Measurements from ENCODE around the gene ABCC12. TPM values are rescaled to one million over a fixed set of nuclear protein-coding genes. Genes with fewer than 3 reads are reported as not detected.

Gene ABCC12
- total and polyA plus RNA-seq, 2 of the 4 experiments (the other 2 are of a cell fraction), result under 0.01 TPM; not detected in 1

GRCh38 chr16:48110982-48111381 lies 44.8 kb downstream of the ABCC12 start:
- Histone ChIP-seq H4K5ac (ENCODE audit: low read depth, low read length) (no peak overlapping the region), H3K14ac (replicated peaks; ENCODE audit: low read depth, low read length) (no peak overlapping the region), H4K8ac (ENCODE audit: low read depth in 2 of 2, low read length in 2 of 2) (no peak overlapping the region), H3K23ac (ENCODE audit: low read depth, low read length) (no peak overlapping the region), H3K4me2 (ENCODE audit: low read depth, low read length) (no peak overlapping the region), H3K9me1 (ENCODE audit: insufficient read depth, low read length) (no peaks in the 10 kb centered on the region; the same call in 1 of the 2 replicates), H3K27me3 (ENCODE audit: control insufficient read depth, insufficient read depth, low read length) (peaks cover 19% of the 10 kb centered on the region), H3K56ac (ENCODE audit: extremely low read depth, insufficient read depth, low read length) (no peak overlapping the region), H2BK120ac (ENCODE audit: low read depth, low read length) (no peak overlapping the region), H3K4ac (ENCODE audit: low read depth, low read length) (no peak overlapping the region), H4K91ac (ENCODE audit: insufficient read depth, low read depth, low read length) (no peak overlapping the region), H2BK5ac (ENCODE audit: low read depth, low read length, poor library complexity, severe bottlenecking) (no peak overlapping the region), H2AFZ (replicated peaks; ENCODE audit: low read length, poor library complexity) (no peak overlapping the region), H3K79me1 (ENCODE audit: low read depth in 1 of 2, low read length in 2 of 2) (no peaks in the 10 kb centered on the region), H3K18ac (ENCODE audit: low read depth, low read length) (no peak overlapping the region), H3K27ac (ENCODE audit: insufficient read depth, low read length) (no peak overlapping the region), H2BK15ac (ENCODE audit: low read depth, low read length) (no peak overlapping the region), H2AK5ac (ENCODE audit: low read depth, low read length) (no peak overlapping the region), H4K20me1 (ENCODE audit: insufficient read depth, low read length) (no peaks in the 10 kb centered on the region), H3K36me3 (ENCODE audit: control insufficient read depth, insufficient read depth, low read length) (no peaks in the 10 kb centered on the region), H3K4me1 (ENCODE audit: control insufficient read depth, insufficient read depth, low read length) (no peaks in the 10 kb centered on the region), H3K4me3 (ENCODE audit: insufficient read depth, low read depth, low read length) (no peak overlapping the region), H2BK20ac (ENCODE audit: low read depth, low read length) (no peak overlapping the region), H2AK9ac (replicated peaks; ENCODE audit: low read depth, low read length, poor library complexity) (no peak overlapping the region), H3K9me3 (ENCODE audit: control insufficient read depth, insufficient read depth, low read length) (no peaks in the 10 kb centered on the region), H3K9ac (ENCODE audit: low read depth, low read length) (no peak overlapping the region)
- no peak for TF ChIP-seq ELK1 (IDR thresholded peaks at IDR 0.05; ENCODE audit: borderline replicate concordance, low read depth, low read length)
- TF ChIP-seq MXI1 (IDR thresholded peaks at IDR 0.05; ENCODE audit: borderline replicate concordance, low read depth, low read length), result no peak
- no peak for TF ChIP-seq RFX5 (IDR thresholded peaks at IDR 0.05; ENCODE audit: low read depth, low read length)
- no peak for TF ChIP-seq CHD1 (IDR thresholded peaks at IDR 0.05; ENCODE audit: low read depth, low read length)
- TF ChIP-seq POLR2A (IDR thresholded peaks at IDR 0.05; ENCODE audit: low read depth, low read length), result no peak
- TF ChIP-seq MAFK (IDR thresholded peaks at IDR 0.05; ENCODE audit: low read depth, low read length), result no peak
- no peak for TF ChIP-seq RCOR1 (IDR thresholded peaks at IDR 0.05; ENCODE audit: insufficient replicate concordance, low read length)
- TF ChIP-seq CTCF (conservative IDR thresholded peaks at IDR 0.05; ENCODE audit: low read depth, low read length), result no peak
- TF ChIP-seq FOS (IDR thresholded peaks at IDR 0.05; ENCODE audit: low read depth, low read length), result no peak
- TF ChIP-seq MAZ (IDR thresholded peaks at IDR 0.05; ENCODE audit: borderline replicate concordance, low read depth, low read length), result no peak
- no peak for TF ChIP-seq USF2 (IDR thresholded peaks at IDR 0.05; ENCODE audit: low read depth, low read length)
- ATAC-seq (ENCODE audit: low read depth), result no peak
- WGBS, 2 experiments (ENCODE audit: extremely low coverage in 2 of 2, insufficient read length in 1 of 2), result 75% methylated on average over 2 of the region's 5 CpGs; no CpG with 5 or more reads in 1 of the 2 experiments
- in situ Hi-C loops (cut with MboI; ENCODE audit: low sequenced_read_pairs) (no loop called here), intact Hi-C loops (cut with micrococcal nuclease) (no loop called here), dilution Hi-C loops (cut with HindIII; ENCODE audit: low sequenced_read_pairs, unreplicated experiment) (no loop called here)
- ChIA-PET POLR2A (ENCODE audit: unreplicated experiment) (no interaction called here), CTCF (no interaction called here)
- no TSS peak for BruUV-seq (replicated peaks)
- DNase-seq, result no peak
